Activated CD8-positive, alpha-beta T cell treated with anti-CD3 and anti-CD28 coated beads for 36 hours (primary cell): ENCODE measurements around the gene TRPV5. TPM values are rescaled to one million over a fixed set of nuclear protein-coding genes. Genes with fewer than 3 reads are reported as not detected.

Experiments used
- ATAC-seq: fragments of 200-7000 bp; cut with Tn5 transposase; one replicate; pipeline ENCODE4 v1.10.0; 2021; ENCODE audit warnings: mild to moderate bottlenecking, moderate library complexity
- CTCF ChIA-PET: fragments of 350-600 bp; sonication (Branson Sonifier 250); formaldehyde crosslinking; loops from one replicate; lab custom pipeline; 2021; ENCODE audit warnings: antibody characterized with exemption; lab: Charles Lee
- POLR2A ChIA-PET: fragments of 350-600 bp; sonication (Branson Sonifier 250); formaldehyde crosslinking; loops from one replicate; lab custom pipeline; 2021; ENCODE audit warnings: antibody characterized with exemption; lab: Charles Lee
- DNase-seq: peaks from one replicate; pipeline ENCODE4 v3.0.0-alpha.2; 2020
- H3K27ac Mint-ChIP-seq: one replicate; pipeline ENCODE4 v1.8.0; 2021; ENCODE audit warnings: mild to moderate bottlenecking, mixed read lengths
- H3K27me3 Mint-ChIP-seq: one replicate; pipeline ENCODE4 v1.8.0; 2021; ENCODE audit warnings: mixed read lengths
- H3K36me3 Mint-ChIP-seq: one replicate; pipeline ENCODE4 v1.8.0; 2021; ENCODE audit warnings: low read depth, mixed read lengths
- H3K4me1 Mint-ChIP-seq: one replicate; pipeline ENCODE4 v1.8.0; 2021; ENCODE audit warnings: low read depth, mixed read lengths
- H3K4me3 Mint-ChIP-seq: one replicate; pipeline ENCODE4 v1.8.0; 2021; ENCODE audit warnings: mild to moderate bottlenecking, moderate library complexity, mixed read lengths
- H3K9me3 Mint-ChIP-seq: one replicate; pipeline ENCODE4 v1.8.0; 2021; ENCODE audit warnings: mixed read lengths
- intact Hi-C: fragments of 100-400 bp; cut with micrococcal nuclease; formaldehyde crosslinking; loops from one replicate; pipeline ENCODE4 v1.10.0; 2022
- total RNA-seq, 2 experiments: library from RNA; stranded (reverse); gene quantifications; one replicate each; pipeline ENCODE4 v1.2.3, GENCODE V29; 2021
- TF ChIP-seq, protein P1 (sequence below): fragments of 200-600 bp; IDR thresholded peaks from one replicate; pipeline ENCODE4 v1.8.0; 2022; ENCODE audit warnings: antibody characterized with exemption, mild to moderate bottlenecking

Gene TRPV5
- total RNA-seq, 2 experiments from 2014 or later, result not detected

GRCh38 chr7:142954680-142955268 lies 21.2 kb upstream of the TRPV5 start:
- Mint-ChIP-seq H3K27ac (no peak overlapping the region), H3K36me3 (no peaks in the 10 kb centered on the region), H3K9me3 (peaks cover 19% of the 10 kb centered on the region), H3K4me1 (no peaks in the 10 kb centered on the region), H3K27me3 (no peaks in the 10 kb centered on the region), H3K4me3 (no peak overlapping the region)
- POLR2A ChIA-PET, result no interaction called here
- TF ChIP-seq, protein P1, sequence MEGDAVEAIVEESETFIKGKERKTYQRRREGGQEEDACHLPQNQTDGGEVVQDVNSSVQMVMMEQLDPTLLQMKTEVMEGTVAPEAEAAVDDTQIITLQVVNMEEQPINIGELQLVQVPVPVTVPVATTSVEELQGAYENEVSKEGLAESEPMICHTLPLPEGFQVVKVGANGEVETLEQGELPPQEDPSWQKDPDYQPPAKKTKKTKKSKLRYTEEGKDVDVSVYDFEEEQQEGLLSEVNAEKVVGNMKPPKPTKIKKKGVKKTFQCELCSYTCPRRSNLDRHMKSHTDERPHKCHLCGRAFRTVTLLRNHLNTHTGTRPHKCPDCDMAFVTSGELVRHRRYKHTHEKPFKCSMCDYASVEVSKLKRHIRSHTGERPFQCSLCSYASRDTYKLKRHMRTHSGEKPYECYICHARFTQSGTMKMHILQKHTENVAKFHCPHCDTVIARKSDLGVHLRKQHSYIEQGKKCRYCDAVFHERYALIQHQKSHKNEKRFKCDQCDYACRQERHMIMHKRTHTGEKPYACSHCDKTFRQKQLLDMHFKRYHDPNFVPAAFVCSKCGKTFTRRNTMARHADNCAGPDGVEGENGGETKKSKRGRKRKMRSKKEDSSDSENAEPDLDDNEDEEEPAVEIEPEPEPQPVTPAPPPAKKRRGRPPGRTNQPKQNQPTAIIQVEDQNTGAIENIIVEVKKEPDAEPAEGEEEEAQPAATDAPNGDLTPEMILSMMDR, result no peak
- intact Hi-C loops, result no loop called here
- DNase-seq, result no peak
- no peak for ATAC-seq
- CTCF ChIA-PET, result interaction anchor here (1.4 kb wide), 1 partner anchor 82 kb away, joined by 5 read pairs; no protein-coding TSS in a partner anchor

DNA sequence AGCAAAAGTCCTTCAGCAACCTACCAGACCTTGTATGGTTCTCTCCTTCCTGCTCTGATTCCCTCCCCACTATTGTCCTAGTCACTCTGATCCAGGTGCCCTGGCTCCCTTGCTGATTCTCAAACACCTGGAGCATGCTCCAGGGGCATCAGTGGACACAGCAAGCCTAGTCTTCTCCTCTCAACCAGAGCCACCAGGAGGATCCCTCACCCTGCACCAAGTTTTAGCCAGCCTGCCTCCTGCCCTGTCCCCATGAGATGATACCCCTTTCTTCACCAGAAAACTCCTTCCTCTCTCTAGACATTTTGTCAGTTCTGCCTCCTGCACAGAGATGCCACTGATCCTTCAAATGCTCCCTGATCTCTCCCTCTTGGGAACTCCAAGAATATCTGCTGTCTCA lies 16.7 kb upstream of the TRPV5 start:
- Mint-ChIP-seq H3K36me3 (no peaks in the 10 kb centered on the region), H3K27ac (no peak overlapping the region), H3K4me1 (no peaks in the 10 kb centered on the region), H3K4me3 (no peak overlapping the region), H3K27me3 (peaks cover 2% of the 10 kb centered on the region), H3K9me3 (peaks cover 8% of the 10 kb centered on the region)
- CTCF ChIA-PET, result no interaction called here
- intact Hi-C loops, result no loop called here
- TF ChIP-seq, protein P1, result no peak
- no peak for DNase-seq
- ATAC-seq, result no peak
- POLR2A ChIA-PET, result no interaction called here

GRCh38 chr7:142948603-142949002 lies 15.1 kb upstream of the TRPV5 start:
- Mint-ChIP-seq H3K27me3 (peaks cover 4% of the 10 kb centered on the region), H3K9me3 (no peaks in the 10 kb centered on the region), H3K4me3 (no peak overlapping the region), H3K36me3 (no peaks in the 10 kb centered on the region), H3K4me1 (no peaks in the 10 kb centered on the region), H3K27ac (no peak overlapping the region)
- CTCF ChIA-PET, result no interaction called here
- TF ChIP-seq, protein P1, result no peak
- no peak for ATAC-seq
- DNase-seq, result no peak
- POLR2A ChIA-PET, result no interaction called here
- intact Hi-C loops, result no loop called here

DNA sequence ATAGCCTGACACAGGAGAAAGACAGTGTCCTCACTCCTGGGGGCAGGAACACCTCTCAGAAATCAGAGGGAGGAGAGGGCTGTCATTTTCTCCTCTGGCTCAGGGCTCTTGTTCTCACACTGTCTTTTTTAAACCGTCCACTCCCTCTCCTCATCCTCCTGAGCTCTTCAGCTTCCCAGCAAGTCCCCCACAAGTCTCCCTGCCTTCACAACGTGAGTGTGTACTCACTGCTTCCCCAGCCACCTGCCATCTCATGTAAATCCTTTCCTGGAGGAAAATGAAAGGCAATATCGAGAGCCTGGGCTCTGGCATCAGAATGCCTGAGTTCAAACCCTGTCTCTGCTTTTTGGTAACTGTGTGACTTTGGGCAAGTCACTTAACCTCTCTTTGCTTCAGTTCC lies 11.5 kb upstream of the TRPV5 start:
- TF ChIP-seq, protein P1, result no peak
- Mint-ChIP-seq H3K9me3 (no peaks in the 10 kb centered on the region), H3K4me3 (no peak overlapping the region), H3K27ac (no peak overlapping the region), H3K4me1 (no peaks in the 10 kb centered on the region), H3K36me3 (no peaks in the 10 kb centered on the region), H3K27me3 (peaks cover 4% of the 10 kb centered on the region)
- ChIA-PET CTCF (no interaction called here), POLR2A (no interaction called here)
- DNase-seq (no peak), ATAC-seq (no peak)
- intact Hi-C loops, result no loop called here

DNA sequence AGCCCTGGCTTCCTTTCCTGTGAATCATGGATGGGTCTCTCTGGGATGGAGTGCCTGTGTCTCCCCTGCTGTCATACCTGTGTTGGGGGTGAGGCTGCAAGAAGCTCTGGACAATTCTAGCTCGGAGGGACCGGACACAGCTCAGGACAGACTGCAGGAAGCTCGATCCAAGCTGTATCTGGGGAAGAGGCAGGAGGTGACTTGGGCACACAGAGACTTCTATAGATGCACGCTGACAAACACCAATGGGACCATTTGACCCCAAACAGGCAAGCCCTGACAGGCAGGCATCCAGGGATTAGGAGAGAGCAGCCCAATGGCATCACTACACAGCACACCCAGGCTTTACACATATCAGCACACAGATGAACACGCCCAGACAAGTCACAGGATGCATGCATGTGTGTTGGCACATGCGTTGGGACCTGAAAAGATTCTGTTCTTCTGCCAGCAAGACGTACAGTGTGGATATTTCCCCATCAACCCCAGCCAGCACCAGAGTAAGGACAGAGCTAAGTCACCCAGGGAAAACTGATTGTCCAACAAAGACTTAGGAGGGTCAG lies 10.2 kb upstream of the TRPV5 start:
- POLR2A ChIA-PET, result no interaction called here
- H3K36me3 Mint-ChIP-seq, result no peaks in the 10 kb centered on the region
- DNase-seq, result no peak
- intact Hi-C loops, result no loop called here
- peaks cover 2% of the 10 kb centered on the region for H3K27me3 Mint-ChIP-seq
- no peak overlapping the region for H3K27ac Mint-ChIP-seq
- H3K4me3 Mint-ChIP-seq, result no peak overlapping the region
- no peaks in the 10 kb centered on the region for H3K4me1 Mint-ChIP-seq
- CTCF ChIA-PET, result no interaction called here
- no peaks in the 10 kb centered on the region for H3K9me3 Mint-ChIP-seq
- no peak for ATAC-seq
- TF ChIP-seq, protein P1, result no peak
